22Rv1 (cell line): ENCODE data around the gene COX7B.

Source experiments
- CTCF ChIP-seq: fragments of 450-650 bp; IDR thresholded peaks from 2 replicates; pipeline ENCODE4 v1.5.1; 2017; ENCODE audit warnings: mild to moderate bottlenecking
- ZFX ChIP-seq: fragments of 450-650 bp; IDR thresholded peaks from 2 replicates; pipeline ENCODE4 v1.6.1; 2017; ENCODE audit warnings: antibody characterized with exemption, borderline replicate concordance

GRCh38 chrX:77952173-77952572, 52.9 kb downstream of the COX7B start:
- no peak for TF ChIP-seq CTCF
- TF ChIP-seq ZFX, result no peak
